Gastrocnemius medialis (tissue), 4 donors: ENCODE data around the gene ARAF. TPM values are rescaled to one million over a fixed set of nuclear protein-coding genes. Genes with fewer than 3 reads are reported as not detected.

ENCODE experiments used
- ATAC-seq, 2 donors: fragments of 150-250 bp; one replicate each; pipeline ENCODE4 v1.9.1; 2016
- DNase-seq, 2 donors: peaks; one replicate each; pipeline ENCODE4 v3.0.0-alpha.2; 2019
- H3K27ac ChIP-seq, 4 donors: fragments of 200-600 bp; sonication (generic); 1 replicate in 1 of 4; 2 replicates in 3 of 4; pipeline ENCODE4 v1.5.1; 2016 to 2018; ENCODE audit warnings: mild to moderate bottlenecking in 2 of 4, moderate library complexity in 1 of 4
- H3K27me3 ChIP-seq, 3 donors: fragments of 200-600 bp; sonication (generic) in 2 of 3; 1 replicate in 1 of 3; 2 replicates in 2 of 3; pipeline versions ENCODE4 v1.5.1 to v1.6.0; 2016 to 2019; ENCODE audit warnings: mild to moderate bottlenecking in 1 of 3, moderate library complexity in 1 of 3
- H3K36me3 ChIP-seq, 2 donors: fragments of 200-600 bp; sonication (generic) in 1 of 2; one replicate each; pipeline ENCODE4 v1.5.1; 2017 to 2018
- H3K4me1 ChIP-seq, 2 donors: fragments of 200-600 bp; sonication (generic) in 1 of 2; one replicate each; pipeline ENCODE4 v1.5.1; 2016 to 2017; ENCODE audit warnings: mild to moderate bottlenecking in 2 of 2
- H3K4me3 ChIP-seq, 4 donors: fragments of 200-600 bp; sonication (generic) in 3 of 4; 1 replicate in 1 of 4; 2 replicates in 3 of 4; pipeline ENCODE4 v1.5.1; 2016 to 2019; ENCODE audit warnings: mild to moderate bottlenecking in 2 of 4
- H3K9me3 ChIP-seq, 3 donors: fragments of 200-600 bp; sonication (generic) in 2 of 3; 1 replicate in 1 of 3; 2 replicates in 2 of 3; pipeline ENCODE4 v1.5.1; 2016 to 2019
- POLR2A ChIP-seq, 2 donors: fragments of 450-650 bp; IDR thresholded peaks; one replicate each; pipeline ENCODE4 v1.6.1; 2017; ENCODE audit warnings: antibody characterized with exemption in 2 of 2, mild to moderate bottlenecking in 2 of 2, moderate library complexity in 2 of 2
- in situ Hi-C, 4 donors: fragments of 200-750 bp; cut with MboI; loops; one replicate each; pipeline versions ENCODE4 v1.15.0 to v1.8.0; 2017; ENCODE audit warnings: low sequenced_read_pairs in 4 of 4
- intact Hi-C: fragments of 100-400 bp; cut with DNase I; formaldehyde crosslinking; loops from one replicate; pipeline ENCODE4 v1.15.1; 2023; ENCODE audit warnings: low total_unique reads
- total RNA-seq, 4 donors: library from RNA; depleted of rRNA; stranded (reverse); fragments of >200 nt; gene quantifications; one replicate each; pipeline versions ENCODE4 v1.1.0 to v1.2.3, GENCODE V29; 2016
- TF ChIP-seq, protein P1 (sequence below), 5 experiments: fragments of 450-650 bp in 3 of 5; fragments of 200-600 bp in 2 of 5; sonication (generic) in 2 of 5; IDR thresholded peaks in 4 of 5; conservative IDR thresholded peaks in 1 of 5; 1 replicate in 4 of 5; 2 replicates in 1 of 5; pipeline ENCODE4 v1.5.1; 2016 to 2019; ENCODE audit warnings: antibody characterized with exemption in 5 of 5, mild to moderate bottlenecking in 3 of 5, moderate library complexity in 3 of 5

ARAF gene
- total RNA-seq, 4 donors from 2014 or later = 44.8 to 93.3 (median 66.7) TPM

DNA sequence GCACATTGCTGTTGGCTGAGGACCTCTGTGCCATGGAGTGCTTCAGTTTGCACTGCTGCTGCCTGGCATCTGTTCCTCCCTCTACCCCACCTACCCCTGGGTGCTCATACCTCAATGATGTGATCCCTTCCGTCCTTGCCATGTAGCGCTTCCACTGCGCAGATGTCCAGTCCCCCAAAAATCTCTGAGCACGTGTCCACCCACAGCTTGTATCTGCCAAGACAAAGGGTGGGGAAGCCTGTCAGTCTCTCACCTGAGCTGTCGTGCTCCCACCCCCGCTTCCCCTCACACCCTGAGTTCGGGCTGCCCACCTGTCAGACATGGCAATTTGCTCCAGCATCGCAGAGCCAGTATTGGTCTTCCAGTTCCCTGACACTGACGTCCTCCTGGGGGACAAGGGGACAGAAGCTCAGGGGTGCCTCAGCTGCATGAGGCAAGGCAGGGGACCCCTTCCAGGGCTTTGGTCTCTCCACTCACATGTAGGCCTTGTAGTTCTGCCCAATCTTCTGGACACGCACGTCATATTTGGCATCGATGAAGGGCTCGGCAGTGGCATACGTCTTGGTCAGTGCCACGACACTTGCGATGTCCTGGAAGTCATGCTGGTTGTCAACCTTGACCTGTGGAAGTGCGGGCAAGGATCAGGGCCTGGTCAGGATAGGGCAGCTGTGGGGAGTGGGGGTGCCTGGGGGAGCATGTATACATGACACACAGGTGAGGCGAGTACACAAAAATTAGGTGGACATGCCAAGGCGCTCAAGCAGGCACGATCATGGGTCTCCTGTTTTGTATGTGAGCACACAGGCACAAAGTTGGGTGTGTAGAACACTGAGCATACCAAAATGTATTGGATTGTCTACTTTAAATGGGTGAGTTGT, 15.3 kb downstream of the ARAF start:
- no peak for ATAC-seq
- DNase-seq = no peak
- Histone ChIP-seq H3K4me3 (no peak overlapping the region), H3K27me3 (no peaks in the 10 kb centered on the region), H3K4me1 (no peaks in the 10 kb centered on the region), H3K9me3 (no peaks in the 10 kb centered on the region), H3K36me3 (peaks cover 0 to 6% of the 10 kb centered on the region in 2 donors), H3K27ac (no peak overlapping the region)
- in situ Hi-C loops (no loop called here), intact Hi-C loops (no loop called here)
- no peak for TF ChIP-seq POLR2A (IDR thresholded peaks at IDR 0.05)
- TF ChIP-seq, protein P1, sequence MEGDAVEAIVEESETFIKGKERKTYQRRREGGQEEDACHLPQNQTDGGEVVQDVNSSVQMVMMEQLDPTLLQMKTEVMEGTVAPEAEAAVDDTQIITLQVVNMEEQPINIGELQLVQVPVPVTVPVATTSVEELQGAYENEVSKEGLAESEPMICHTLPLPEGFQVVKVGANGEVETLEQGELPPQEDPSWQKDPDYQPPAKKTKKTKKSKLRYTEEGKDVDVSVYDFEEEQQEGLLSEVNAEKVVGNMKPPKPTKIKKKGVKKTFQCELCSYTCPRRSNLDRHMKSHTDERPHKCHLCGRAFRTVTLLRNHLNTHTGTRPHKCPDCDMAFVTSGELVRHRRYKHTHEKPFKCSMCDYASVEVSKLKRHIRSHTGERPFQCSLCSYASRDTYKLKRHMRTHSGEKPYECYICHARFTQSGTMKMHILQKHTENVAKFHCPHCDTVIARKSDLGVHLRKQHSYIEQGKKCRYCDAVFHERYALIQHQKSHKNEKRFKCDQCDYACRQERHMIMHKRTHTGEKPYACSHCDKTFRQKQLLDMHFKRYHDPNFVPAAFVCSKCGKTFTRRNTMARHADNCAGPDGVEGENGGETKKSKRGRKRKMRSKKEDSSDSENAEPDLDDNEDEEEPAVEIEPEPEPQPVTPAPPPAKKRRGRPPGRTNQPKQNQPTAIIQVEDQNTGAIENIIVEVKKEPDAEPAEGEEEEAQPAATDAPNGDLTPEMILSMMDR (IDR thresholded peaks at IDR 0.05 in 4 of 5, conservative IDR thresholded peaks at IDR 0.05 in 1 of 5) = no peak

DNA sequence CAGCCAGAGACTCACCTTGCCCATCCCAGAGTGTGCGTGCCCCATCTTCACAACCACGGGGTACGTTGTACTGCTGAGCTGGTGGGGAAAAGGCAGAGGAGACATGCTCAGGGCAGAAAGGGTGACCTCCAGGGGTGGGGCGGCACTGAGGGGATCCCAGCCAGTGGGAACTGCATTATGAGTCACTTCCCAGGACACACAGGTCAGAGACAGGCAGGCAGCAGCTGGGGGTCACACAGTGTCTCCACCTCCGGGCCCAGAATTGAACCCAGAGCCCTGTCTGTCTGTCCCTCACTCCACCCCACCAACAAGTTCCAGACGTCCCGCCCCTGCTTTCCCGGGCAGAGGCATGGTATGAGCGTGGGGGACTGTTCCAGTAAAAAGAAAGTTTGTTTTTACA, 16.4 kb downstream of the ARAF start:
- H3K27ac ChIP-seq = no peak overlapping the region
- no peak for DNase-seq
- H3K36me3 ChIP-seq = no peaks in the 10 kb centered on the region
- H3K4me3 ChIP-seq = no peak overlapping the region
- no peak for ATAC-seq
- H3K27me3 ChIP-seq = no peaks in the 10 kb centered on the region
- TF ChIP-seq POLR2A (IDR thresholded peaks at IDR 0.05) = no peak
- TF ChIP-seq, protein P1 (IDR thresholded peaks at IDR 0.05 in 4 of 5, conservative IDR thresholded peaks at IDR 0.05 in 1 of 5) = no peak
- intact Hi-C loops (no loop called here), in situ Hi-C loops (no loop called here)
- no peaks in the 10 kb centered on the region for H3K4me1 ChIP-seq
- no peaks in the 10 kb centered on the region for H3K9me3 ChIP-seq

DNA sequence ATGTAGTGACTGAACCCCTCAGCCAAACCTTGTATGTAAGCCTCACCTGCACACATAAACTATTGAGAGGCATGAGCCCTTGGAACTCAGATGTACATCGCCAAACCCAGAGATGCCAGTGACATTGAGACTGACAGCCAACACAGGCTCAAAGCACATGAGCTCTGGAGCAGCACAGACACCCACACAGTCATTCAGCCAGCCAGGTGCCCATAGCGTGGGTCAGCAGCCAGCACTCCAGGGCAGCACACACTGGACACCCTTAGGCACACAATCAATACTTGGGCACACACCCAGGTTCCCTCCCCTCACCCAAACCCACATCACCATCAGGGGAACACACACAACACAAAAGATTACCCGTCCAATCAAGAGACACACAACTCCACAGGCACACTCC, 16.9 kb downstream of the ARAF start:
- in situ Hi-C loops = no loop called here
- intact Hi-C loops = no loop called here
- ATAC-seq (no peak), DNase-seq (no peak)
- H3K27ac ChIP-seq = no peak overlapping the region
- no peaks in the 10 kb centered on the region for H3K27me3 ChIP-seq
- H3K4me1 ChIP-seq = no peaks in the 10 kb centered on the region
- no peaks in the 10 kb centered on the region for H3K36me3 ChIP-seq
- H3K9me3 ChIP-seq = no peaks in the 10 kb centered on the region
- no peak for TF ChIP-seq POLR2A (IDR thresholded peaks at IDR 0.05)
- TF ChIP-seq, protein P1 (IDR thresholded peaks at IDR 0.05 in 4 of 5, conservative IDR thresholded peaks at IDR 0.05 in 1 of 5) = no peak
- H3K4me3 ChIP-seq = no peak overlapping the region

DNA sequence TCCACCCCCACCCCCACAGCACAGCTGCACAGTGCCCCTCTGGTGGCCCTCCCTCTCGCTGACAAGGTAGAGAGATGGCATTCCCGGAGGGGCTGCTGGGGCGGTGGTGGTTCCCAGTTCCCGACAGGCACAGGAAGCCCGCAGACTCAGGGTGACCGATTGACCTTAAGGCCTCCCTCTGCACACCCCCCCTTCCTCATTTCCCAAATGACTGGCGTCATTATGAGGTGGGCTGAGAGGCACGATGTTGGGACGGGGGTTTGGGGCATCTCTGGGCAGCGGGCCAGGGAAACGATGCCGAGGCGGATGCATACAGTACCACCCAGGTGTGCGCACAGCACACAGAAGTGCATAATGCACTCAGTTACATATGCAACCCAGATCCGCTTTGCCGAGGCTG, 17.7 kb downstream of the ARAF start:
- intact Hi-C loops (no loop called here), in situ Hi-C loops (no loop called here)
- H3K36me3 ChIP-seq = no peaks in the 10 kb centered on the region
- ATAC-seq = no peak
- H3K27ac ChIP-seq = no peak overlapping the region
- no peak overlapping the region for H3K4me3 ChIP-seq
- no peak for DNase-seq
- H3K4me1 ChIP-seq = no peaks in the 10 kb centered on the region
- H3K9me3 ChIP-seq = no peaks in the 10 kb centered on the region
- no peaks in the 10 kb centered on the region for H3K27me3 ChIP-seq
- TF ChIP-seq POLR2A (IDR thresholded peaks at IDR 0.05) = no peak
- TF ChIP-seq, protein P1 (IDR thresholded peaks at IDR 0.05 in 4 of 5, conservative IDR thresholded peaks at IDR 0.05 in 1 of 5) = no peak
